Breast epithelium (tissue), 3 donors: Measurements from ENCODE around the gene NGF.

Experiments used
- POLR2A ChIP-seq: fragments of 450-650 bp; IDR thresholded peaks from one replicate; pipeline ENCODE4 v1.6.1; 2016; ENCODE audit warnings: antibody characterized with exemption, mild to moderate bottlenecking, moderate library complexity
- POLR2AphosphoS5 ChIP-seq, 3 donors: sonication (generic); formaldehyde crosslinking; IDR thresholded peaks; one replicate each; pipeline ENCODE4 v1.6.1; 2017; ENCODE audit warnings: antibody characterized with exemption in 3 of 3
- TF ChIP-seq, protein P1 (sequence below), 3 donors: fragments of 450-650 bp; IDR thresholded peaks; one replicate each; pipeline ENCODE4 v1.5.1; 2016 to 2017; ENCODE audit warnings: antibody characterized with exemption in 3 of 3, mild to moderate bottlenecking in 3 of 3, moderate library complexity in 3 of 3

DNA sequence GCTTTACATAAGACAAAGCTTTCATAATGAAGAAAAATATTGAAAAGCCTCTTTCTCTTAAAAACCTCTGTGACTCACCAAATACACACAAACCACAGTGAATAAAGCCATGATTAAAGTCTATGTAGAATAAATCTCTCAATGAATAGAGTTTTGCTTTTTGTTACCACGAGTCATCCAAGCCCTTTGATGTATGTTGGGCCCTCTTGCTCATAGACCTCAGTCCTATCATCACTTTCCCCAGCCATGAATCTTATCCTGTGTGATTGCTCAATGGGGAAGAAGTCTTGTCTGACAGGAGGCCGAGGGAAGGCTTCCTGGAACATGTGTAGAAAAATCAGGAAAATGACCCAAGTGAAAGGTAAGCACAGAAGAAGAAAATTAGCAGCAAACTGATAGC is 60.8 kb downstream of the NGF start:
- TF ChIP-seq, protein P1, sequence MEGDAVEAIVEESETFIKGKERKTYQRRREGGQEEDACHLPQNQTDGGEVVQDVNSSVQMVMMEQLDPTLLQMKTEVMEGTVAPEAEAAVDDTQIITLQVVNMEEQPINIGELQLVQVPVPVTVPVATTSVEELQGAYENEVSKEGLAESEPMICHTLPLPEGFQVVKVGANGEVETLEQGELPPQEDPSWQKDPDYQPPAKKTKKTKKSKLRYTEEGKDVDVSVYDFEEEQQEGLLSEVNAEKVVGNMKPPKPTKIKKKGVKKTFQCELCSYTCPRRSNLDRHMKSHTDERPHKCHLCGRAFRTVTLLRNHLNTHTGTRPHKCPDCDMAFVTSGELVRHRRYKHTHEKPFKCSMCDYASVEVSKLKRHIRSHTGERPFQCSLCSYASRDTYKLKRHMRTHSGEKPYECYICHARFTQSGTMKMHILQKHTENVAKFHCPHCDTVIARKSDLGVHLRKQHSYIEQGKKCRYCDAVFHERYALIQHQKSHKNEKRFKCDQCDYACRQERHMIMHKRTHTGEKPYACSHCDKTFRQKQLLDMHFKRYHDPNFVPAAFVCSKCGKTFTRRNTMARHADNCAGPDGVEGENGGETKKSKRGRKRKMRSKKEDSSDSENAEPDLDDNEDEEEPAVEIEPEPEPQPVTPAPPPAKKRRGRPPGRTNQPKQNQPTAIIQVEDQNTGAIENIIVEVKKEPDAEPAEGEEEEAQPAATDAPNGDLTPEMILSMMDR (IDR thresholded peaks at IDR 0.05): no peak
- no peak for TF ChIP-seq POLR2A
- peak in 2 of 3 donors; percentile 56 to 81 for TF ChIP-seq POLR2AphosphoS5 (IDR thresholded peaks at IDR 0.05)
